ENCODE results near the gene NSG2.

GRCh38 chr5:174140452-174141020 lies 95.0 kb downstream of the NSG2 start:
- no peak for TF ChIP-seq CTCF (IDR thresholded peaks at IDR 0.05; ENCODE audit: insufficient read depth, low read length)
- TF ChIP-seq POLR2AphosphoS5 (IDR thresholded peaks at IDR 0.05; ENCODE audit: low read depth), result no peak
- TF ChIP-seq REST (IDR thresholded peaks at IDR 0.05; ENCODE audit: insufficient replicate concordance, low read depth), result no peak
- TF ChIP-seq SPI1 (IDR thresholded peaks at IDR 0.05; ENCODE audit: borderline replicate concordance, low read depth), result no peak

Measured in HL-60 (cell line).